OCI-LY7 (cell line): Measurements from ENCODE around the gene ICA1. TPM values are rescaled to one million over a fixed set of nuclear protein-coding genes. Genes with fewer than 3 reads are reported as not detected.

ENCODE experiments used
- BruUV-seq: library from RNA; stranded (reverse); fragments of 400-500 nt; replicated peaks from 2 replicates; lab custom pipeline; 2021; lab: Mats Ljungman, UMichigan
- CTCF ChIA-PET: fragments of 300-600 bp; sonication (Branson Sonifier 250); formaldehyde crosslinking; loops from one replicate; lab custom pipeline; 2022; ENCODE audit warnings: antibody characterized with exemption; ENCODE audit not compliant: unreplicated experiment; lab: Charles Lee
- POLR2A ChIA-PET: fragments of 300-600 bp; sonication (Branson Sonifier 250); formaldehyde crosslinking; loops from one replicate; lab custom pipeline; 2022; ENCODE audit warnings: antibody characterized with exemption; lab: Charles Lee
- DNase-seq: peaks from one replicate; pipeline ENCODE4 v3.0.0-alpha.2; 2015; ENCODE audit warnings: low spot score
- H2AFZ ChIP-seq: fragments of 200-600 bp; sonication (generic), shearing (Covaris generic); 2 replicates; pipeline ENCODE4 v1.6.1; 2014; ENCODE audit warnings: mild to moderate bottlenecking, antibody characterized with exemption, low read length, moderate library complexity
- H3K27ac ChIP-seq: fragments of 200-600 bp; sonication (generic); 2 replicates; pipeline ENCODE4 v1.5.1; 2014; ENCODE audit warnings: mixed run types, low read depth, mild to moderate bottlenecking, moderate library complexity, low read length, inconsistent platforms; ENCODE audit not compliant: poor library complexity, severe bottlenecking
- H3K36me3 ChIP-seq: fragments of 200-600 bp; sonication (generic); 2 replicates; pipeline ENCODE4 v1.6.1; 2014; ENCODE audit warnings: mild to moderate bottlenecking, antibody characterized with exemption, low read length, moderate library complexity, mixed read lengths; ENCODE audit not compliant: insufficient read depth
- H3K4me1 ChIP-seq: fragments of 200-600 bp; sonication (generic); 2 replicates; pipeline ENCODE4 v1.5.1; 2014; ENCODE audit warnings: mild to moderate bottlenecking, low read length; ENCODE audit not compliant: insufficient read depth, poor library complexity, severe bottlenecking
- H3K4me2 ChIP-seq: fragments of 200-600 bp; sonication (generic); 2 replicates; pipeline ENCODE4 v1.6.1; 2014; ENCODE audit warnings: mild to moderate bottlenecking, low read length
- H3K4me3 ChIP-seq: fragments of 200-600 bp; sonication (generic); 2 replicates; pipeline ENCODE4 v1.5.1; 2014; ENCODE audit warnings: mild to moderate bottlenecking, low read depth, low read length; ENCODE audit not compliant: poor library complexity, severe bottlenecking
- H3K79me2 ChIP-seq: fragments of 200-600 bp; sonication (generic); 2 replicates; pipeline ENCODE4 v1.6.1; 2016; ENCODE audit warnings: low read depth, mild to moderate bottlenecking, low read length, moderate library complexity, mixed read lengths; ENCODE audit not compliant: insufficient read depth
- H3K9me2 ChIP-seq: fragments of 200-600 bp; sonication (generic); 2 replicates; pipeline ENCODE4 v1.6.1; 2016; ENCODE audit warnings: mild to moderate bottlenecking, low read length, mixed read lengths; ENCODE audit not compliant: insufficient read depth
- H3K9me3 ChIP-seq: fragments of 200-600 bp; sonication (generic); 2 replicates; pipeline ENCODE4 v1.6.1; 2014; ENCODE audit warnings: mild to moderate bottlenecking, mixed run types, low read length, mixed read lengths
- H4K20me1 ChIP-seq: fragments of 200-600 bp; sonication (generic); 2 replicates; pipeline ENCODE4 v1.6.1; 2014; ENCODE audit warnings: mild to moderate bottlenecking, antibody characterized with exemption, low read length, moderate library complexity, mixed read lengths; ENCODE audit not compliant: insufficient read depth
- CTCF ChIP-seq: fragments of 200-600 bp; sonication (generic); conservative IDR thresholded peaks from 2 replicates; pipeline ENCODE4 v1.5.1; 2014; ENCODE audit warnings: mild to moderate bottlenecking, antibody characterized with exemption, low read length, moderate library complexity, mixed read lengths
- EZH2phosphoT487 ChIP-seq: fragments of 200-600 bp; sonication (generic); IDR thresholded peaks from 2 replicates; pipeline ENCODE4 v1.6.1; 2018; ENCODE audit warnings: low read depth, borderline replicate concordance, mild to moderate bottlenecking, mixed run types, antibody characterized with exemption, low read length, moderate library complexity, mixed read lengths
- intact Hi-C: fragments of 100-400 bp; cut with micrococcal nuclease; formaldehyde crosslinking; loops from one replicate; pipeline ENCODE4 v1.10.0; 2022; ENCODE audit not compliant: unreplicated experiment
- total RNA-seq, 2 experiments: library from RNA; depleted of rRNA in 1 of 2; stranded (reverse); fragments of >200 nt in 1 of 2; shearing (Covaris generic) in 1 of 2; gene quantifications; 2 replicates each; pipeline ENCODE4 v1.2.3, GENCODE V29; 2014 to 2022

ICA1 gene
- total RNA-seq, 2 experiments from 2014 or later: 0.49 TPM; not detected in 1

- TF ChIP-seq CTCF (no peak), EZH2phosphoT487 (no peak)
- peak; percentile 54 for DNase-seq
- H3K4me3 ChIP-seq: no peak overlapping the region
- peak overlapping the region; percentile 35 for H2AFZ ChIP-seq
- ChIA-PET CTCF (interaction anchor here (0.5 kb wide), 1 partner anchor 52 kb away, joined by 3 read pairs; no protein-coding TSS in a partner anchor), POLR2A (interaction anchor here (0.6 to 1.1 kb wide), 2 partner anchors 13 to 19 kb away, joined by 3 to 4 read pairs; no protein-coding TSS in a partner anchor)
- H3K9me2 ChIP-seq: no peaks in the 10 kb centered on the region
- H3K79me2 ChIP-seq: no peaks in the 10 kb centered on the region
- intact Hi-C loops: no loop called here
- peak overlapping the region; percentile 20 for H3K4me2 ChIP-seq
- peak overlapping the region; percentile 12 for H3K27ac ChIP-seq
- H4K20me1 ChIP-seq: no peaks in the 10 kb centered on the region
- H3K9me3 ChIP-seq: peaks cover 5% of the 10 kb centered on the region; the same call in 1 of the 2 replicates
- no peaks in the 10 kb centered on the region for H3K36me3 ChIP-seq
- H3K4me1 ChIP-seq: peaks cover 24% of the 10 kb centered on the region
- no TSS peak for BruUV-seq
Observed at GRCh38 chr7:8115547-8116402, 146.2 kb downstream of the ICA1 start.

- no peak for TF ChIP-seq EZH2phosphoT487
- Histone ChIP-seq H3K9me2 (no peaks in the 10 kb centered on the region), H3K79me2 (no peaks in the 10 kb centered on the region), H3K27ac (no peak overlapping the region), H3K36me3 (no peaks in the 10 kb centered on the region), H2AFZ (peak overlapping the region; percentile 3; the same call in 1 of the 2 replicates), H4K20me1 (no peaks in the 10 kb centered on the region), H3K4me1 (peaks cover 24% of the 10 kb centered on the region), H3K9me3 (peaks cover 5% of the 10 kb centered on the region; the same call in 1 of the 2 replicates), H3K4me2 (peak overlapping the region; percentile 2; the same call in 1 of the 2 replicates), H3K4me3 (no peak overlapping the region)
- CTCF ChIA-PET: no interaction called here
- DNase-seq: no peak
- no TSS peak for BruUV-seq
- POLR2A ChIA-PET: interaction anchor here (0.8 kb wide), 1 partner anchor 413 kb away, joined by 3 read pairs; no protein-coding TSS in a partner anchor
- intact Hi-C loops: no loop called here
Observed at GRCh38 chr7:8114175-8114574, 147.8 kb downstream of the ICA1 start.

GRCh38 chr7:8113184-8113583, 148.8 kb downstream of the ICA1 start:
- Histone ChIP-seq H3K79me2 (no peaks in the 10 kb centered on the region), H3K9me3 (peaks cover 5% of the 10 kb centered on the region; the same call in 1 of the 2 replicates), H4K20me1 (no peaks in the 10 kb centered on the region), H2AFZ (no peak overlapping the region), H3K4me2 (no peak overlapping the region), H3K4me3 (no peak overlapping the region), H3K36me3 (no peaks in the 10 kb centered on the region), H3K27ac (no peak overlapping the region), H3K9me2 (no peaks in the 10 kb centered on the region), H3K4me1 (peaks cover 24% of the 10 kb centered on the region)
- BruUV-seq: no TSS peak
- DNase-seq: no peak
- POLR2A ChIA-PET: interaction anchor here (0.7 to 1.0 kb wide), 3 partner anchors 13 to 124 kb away, joined by 3 to 5 read pairs (median 3); no protein-coding TSS in a partner anchor
- intact Hi-C loops: no loop called here
- no peak for TF ChIP-seq CTCF
- CTCF ChIA-PET: no interaction called here
